GM19035 (cell line): Measurements from ENCODE around the gene MGLL.

Experiments
- ATAC-seq: cut with Tn5 transposase; IDR thresholded peaks from one replicate; pipeline ENCODE4 v1.9.1; 2021; ENCODE audit not compliant: unreplicated experiment

Gene MGLL

DNA sequence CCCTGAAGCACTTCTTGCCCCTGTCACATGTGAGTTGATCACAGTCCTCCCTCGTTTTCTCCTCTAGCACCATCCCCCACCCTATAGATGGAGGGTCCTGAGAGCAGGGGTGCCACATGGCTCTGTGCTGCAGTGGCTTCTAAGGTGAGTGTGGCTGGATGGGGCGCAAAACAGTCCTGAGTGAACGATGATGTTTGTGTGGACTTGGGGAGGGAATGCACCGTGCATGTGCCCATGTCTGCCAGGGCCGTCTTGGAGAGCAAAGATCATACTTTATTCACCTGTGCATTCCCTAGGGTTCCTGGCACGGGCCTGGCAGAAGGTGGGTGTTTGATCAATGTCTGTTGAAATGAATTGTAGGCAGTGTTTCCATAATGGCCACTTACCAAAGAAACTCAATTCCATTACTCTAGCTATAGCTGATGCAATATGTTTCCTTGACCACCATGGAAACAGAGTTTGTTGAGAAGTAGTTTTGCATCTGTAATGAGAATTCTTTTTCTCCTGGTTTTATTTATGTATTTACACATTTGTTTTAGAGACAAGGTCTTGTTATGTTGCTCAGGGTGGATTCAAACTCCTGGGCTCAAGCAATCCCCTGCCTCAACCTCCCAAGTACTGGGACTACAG lies 91.5 kb downstream of the MGLL start:
- no peak for ATAC-seq

DNA sequence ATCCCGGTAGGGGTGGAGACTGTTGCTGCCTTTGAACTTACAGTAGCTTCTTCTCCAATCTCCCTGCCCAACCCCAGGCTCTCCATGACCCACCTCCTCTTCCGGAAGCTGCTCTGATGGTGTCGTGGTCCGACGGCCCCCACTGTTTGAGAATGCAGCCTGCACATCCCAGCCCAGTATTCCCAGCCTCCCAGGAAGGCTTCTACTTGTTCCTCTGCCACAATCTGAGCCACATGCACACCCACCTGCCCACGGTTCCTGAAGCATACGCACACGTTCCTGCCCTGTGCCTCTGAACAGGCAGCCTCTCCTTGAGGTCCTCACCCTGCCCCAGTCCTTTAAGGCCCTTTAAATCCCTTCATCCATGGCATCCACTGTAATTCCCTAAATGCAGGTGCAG lies 92.1 kb downstream of the MGLL start:
- no peak for ATAC-seq

DNA sequence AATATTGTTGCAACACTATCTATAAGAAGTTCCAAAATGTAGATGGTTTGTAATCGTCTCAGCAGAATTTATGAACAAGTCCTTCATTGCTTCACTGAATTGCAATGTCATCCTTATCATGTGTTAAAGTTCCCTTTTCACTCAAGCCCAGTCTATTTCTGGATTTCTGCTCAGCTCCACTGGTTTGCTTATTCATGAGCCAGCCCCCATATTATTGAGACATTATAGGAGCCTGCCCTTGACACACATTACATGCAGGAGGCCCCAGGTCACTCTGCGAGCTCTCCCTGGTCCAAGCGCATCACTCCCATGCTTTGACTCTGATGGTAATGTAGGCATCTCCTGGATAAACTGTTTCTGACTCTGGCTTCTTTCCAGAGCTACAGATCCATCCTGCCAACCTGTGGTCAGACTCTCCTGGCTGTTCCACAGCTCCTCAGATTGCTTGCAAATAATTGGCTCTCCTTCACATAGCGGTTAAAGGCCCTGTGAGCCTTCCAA lies 92.7 kb downstream of the MGLL start:
- ATAC-seq, result no peak

DNA sequence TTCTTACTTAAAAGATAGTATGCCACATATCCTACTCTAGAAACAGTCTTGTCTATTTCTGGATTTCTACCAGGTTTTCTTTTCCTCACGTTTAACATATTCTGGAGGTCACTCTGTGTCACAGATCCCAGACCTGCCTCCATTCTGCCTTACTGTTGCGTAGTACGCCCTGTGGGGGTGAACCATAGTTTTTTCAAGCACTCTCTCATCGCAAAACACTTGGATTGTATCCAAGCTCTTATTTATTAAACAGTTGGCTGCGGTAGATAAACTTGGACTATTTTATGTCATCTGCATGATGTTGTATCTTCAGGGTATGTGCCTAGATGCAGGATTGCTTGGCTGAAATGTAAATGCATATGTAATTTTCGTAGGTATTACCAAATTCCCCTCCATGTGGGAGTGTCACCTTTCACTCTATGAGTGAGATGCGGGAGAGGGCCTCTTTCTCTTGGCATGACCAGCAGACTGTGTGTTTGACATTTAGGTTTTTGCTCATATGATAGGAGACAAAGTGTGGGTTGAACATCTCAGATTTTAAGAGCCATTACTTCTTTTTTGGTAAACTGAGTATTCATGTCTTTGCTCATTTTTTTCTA lies 93.8 kb downstream of the MGLL start:
- ATAC-seq, result no peak

DNA sequence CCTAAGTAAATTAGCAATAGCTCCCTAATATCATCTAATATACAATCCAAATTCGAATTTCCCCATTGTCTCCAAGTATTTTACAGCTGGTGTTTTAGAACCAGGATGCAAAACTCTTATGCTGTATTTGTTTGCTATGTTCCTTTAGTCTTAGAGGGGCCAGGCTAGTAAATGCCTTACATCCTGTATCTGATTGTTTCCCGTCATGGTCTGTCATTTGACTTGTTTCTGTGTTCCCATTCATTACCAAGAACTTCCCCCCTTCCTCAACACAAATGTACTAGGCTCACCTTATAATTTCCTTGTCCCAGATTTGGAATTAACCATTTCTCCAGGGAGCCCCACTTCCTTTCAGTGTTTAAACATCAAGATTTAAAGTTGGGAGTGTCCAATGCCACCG lies 95.4 kb downstream of the MGLL start:
- no peak for ATAC-seq

DNA sequence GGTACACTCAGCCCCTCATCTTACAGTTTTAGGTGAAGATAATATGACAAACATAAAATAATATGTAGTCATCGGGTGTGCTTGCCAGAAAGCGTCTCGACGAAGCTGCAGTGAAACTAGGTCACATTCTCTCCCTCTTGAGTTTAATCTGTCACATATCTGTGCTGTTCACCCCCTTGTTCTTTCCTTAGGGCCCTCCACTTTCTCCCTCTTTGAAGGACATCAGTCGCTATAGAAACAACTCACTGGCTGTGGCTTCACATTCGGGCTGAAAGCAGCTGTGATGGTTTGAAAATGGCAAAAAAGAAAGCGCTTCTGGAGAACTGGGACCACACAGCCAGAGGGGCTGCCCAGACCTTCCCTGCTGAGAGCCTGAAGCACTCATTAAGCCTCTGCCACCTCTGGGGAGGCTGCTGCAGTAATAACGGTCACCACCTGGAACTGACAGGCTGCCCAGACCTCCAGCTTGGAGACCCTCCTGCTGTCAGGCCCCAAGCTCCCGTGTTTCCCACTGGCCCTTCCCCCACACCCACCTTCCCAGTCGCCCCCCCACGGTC lies 99.2 kb downstream of the MGLL start:
- ATAC-seq, result no peak

DNA sequence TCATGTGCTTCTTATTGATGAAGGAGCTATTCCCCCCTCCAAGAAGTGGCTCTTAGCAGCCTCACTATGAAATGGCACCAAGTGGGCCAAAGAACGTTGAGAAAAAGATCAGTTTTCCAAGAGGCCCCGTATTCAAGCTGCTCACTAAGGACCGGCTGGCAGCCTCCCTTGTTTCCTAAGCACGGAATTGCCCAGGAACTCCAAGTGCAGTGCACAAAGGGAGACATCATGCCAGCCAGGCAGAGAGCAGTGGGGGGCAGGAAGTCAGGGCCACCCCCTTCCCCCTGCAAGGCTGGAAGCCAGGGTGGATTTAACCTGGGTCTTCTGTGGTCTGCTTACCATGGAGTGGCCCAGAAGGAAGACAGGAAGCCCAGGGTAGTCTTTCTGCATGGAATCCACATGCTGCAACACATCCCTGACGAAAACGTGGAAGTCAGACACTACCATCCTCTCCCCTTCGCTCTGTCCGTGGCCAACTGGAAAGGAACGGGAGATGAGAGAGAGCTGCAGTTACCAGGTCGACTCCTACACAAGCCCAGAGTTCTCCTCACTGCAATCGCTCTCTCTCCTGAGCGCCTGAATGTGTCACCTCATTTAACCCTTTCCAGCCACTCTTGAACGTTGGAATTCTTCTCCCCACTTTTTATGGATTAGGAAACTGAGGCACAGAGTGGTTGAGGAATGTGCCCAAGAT lies 100.1 kb downstream of the MGLL start:
- ATAC-seq, result no peak

DNA sequence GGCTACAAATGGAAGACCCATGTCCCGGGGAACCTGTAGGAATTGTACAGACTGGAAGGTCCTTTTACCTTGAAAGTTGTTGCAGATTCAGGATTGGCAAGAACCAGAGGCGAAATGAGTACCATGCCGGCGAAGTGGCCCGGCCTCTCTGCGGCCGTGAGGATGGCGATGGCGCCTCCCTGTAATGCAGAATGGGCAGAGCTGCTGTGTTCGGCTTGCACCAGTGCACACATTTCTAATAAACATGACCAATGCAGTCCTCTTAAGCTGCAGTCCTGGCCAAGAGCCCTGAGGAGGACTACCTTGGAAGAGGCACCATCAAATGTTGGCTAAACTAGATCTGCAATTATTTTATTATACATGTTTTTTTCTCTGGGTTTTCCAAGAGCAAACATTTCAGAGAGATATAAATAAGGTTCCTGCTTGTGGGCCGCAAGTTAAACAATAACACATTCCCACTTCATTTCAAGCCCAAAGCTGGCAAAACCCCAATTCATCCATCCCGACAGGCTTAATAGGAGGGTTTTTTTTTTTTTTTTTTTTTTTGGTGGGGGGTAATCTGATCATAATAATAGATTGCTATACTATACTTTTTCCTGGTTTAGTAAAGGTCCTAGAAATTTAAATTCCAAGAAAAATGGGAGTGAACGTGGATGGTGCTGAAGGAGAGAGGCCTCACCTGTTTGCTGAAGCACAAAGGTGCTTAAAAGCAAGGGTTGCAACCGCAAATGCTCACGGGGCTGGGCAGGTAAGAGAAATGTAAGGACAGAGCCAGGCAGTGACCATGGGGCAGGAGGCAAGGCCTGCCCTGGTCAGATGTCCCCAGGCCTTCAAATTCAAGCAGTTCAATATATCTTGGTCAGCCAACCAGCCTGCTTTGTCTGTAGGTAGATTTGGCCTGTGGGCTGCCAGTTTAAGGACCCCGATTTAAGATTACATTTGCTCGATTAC lies 101.1 kb downstream of the MGLL start:
- no peak for ATAC-seq

DNA sequence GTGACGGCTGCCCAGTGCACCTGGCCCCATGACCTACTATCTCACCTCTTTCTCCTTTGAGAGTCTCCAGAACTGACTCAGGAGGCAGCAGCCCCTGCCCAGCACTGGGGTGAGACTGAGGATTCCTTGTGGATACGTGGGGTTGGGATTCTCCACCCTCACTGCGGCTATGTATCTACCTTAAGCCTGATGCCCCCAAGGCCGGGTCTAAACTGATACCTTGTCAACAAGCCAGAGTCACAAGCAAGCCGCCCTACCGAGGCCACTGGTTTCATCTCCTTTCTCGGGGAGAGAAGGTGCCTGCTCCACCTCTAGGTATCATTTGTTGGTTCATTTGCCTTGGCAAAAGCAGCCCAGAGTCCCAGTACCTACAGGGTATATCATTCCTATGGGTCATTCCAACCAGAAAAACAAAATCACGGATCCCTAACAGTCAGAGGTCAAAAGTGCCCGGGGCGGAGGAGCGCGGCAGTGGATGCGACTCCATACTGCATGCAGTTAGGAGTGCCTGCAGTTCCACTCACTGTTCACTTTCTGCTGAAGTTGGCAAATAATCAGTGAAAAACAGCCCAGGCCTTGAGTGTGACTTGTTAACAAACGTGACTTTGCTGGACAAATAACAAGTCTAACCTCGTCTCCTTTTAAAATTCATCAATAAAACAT lies 102.0 kb downstream of the MGLL start:
- no peak for ATAC-seq

DNA sequence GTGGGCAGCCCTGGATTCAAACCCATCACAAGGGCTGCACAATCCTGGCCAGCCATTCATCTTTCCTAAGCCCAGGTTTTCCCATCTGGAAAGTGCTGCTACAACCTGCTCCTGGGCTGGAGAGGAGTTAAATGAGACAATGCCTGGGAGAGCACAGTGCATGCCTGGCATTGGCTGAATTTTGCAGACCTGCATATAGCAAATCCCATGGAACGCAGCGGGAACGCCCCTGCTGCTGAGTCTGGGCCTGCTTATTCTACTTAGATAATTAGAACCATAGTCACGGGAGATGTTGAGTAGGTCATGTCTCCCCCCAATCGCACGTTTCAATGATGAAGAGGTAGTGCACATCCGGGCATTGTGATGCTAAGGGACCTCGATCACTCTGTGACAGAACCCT lies 102.9 kb downstream of the MGLL start:
- ATAC-seq, result no peak

DNA sequence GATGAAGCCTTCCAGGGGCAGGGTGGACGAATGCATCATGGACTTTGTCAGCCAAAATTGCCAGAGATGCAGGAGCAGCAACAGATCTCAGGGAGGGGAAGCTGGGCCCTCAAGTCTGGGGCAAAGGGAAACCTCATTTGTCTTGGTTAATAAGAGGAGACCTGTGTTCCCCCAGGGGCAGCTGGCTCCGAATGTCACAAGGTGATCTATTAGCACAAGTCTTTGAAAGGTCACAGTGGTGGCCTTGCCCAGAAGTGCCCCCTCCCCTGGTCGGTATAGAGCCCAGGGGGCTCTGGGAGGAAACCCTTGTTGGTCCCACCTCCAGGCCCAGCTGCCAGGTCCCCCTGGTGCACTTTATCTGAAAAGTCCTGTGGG lies 103.4 kb downstream of the MGLL start:
- ATAC-seq, result no peak

DNA sequence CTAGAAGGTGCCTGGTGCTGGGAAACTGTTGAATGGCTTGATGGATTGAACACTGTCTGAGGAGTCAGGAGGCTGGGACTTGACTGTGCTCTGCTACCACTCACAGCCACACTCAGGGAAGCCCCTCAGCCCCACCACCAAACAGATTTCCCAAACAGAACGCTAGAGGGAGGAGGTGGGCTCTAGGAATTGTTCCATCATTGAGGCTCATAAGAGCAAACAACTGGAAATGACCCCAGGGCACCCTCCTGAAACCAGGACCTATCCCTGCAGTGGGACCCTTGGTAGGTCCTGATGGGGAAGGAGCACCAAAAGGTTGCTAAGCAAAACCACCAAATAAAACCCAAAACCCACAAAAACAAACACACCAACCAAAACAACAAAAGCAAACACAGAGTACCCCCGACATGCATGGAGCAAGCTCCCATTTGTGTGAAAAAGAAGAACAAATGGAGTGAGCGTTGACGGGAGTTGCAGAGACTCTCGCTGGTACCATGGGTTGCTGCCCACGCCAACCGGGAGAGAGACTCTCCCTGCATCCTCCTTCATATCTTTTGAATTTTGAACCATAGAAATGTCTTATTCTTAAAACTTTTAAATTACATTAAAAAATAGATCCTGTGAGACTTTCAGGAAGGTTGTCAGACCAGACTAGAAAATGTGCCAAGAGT lies 103.9 kb downstream of the MGLL start:
- ATAC-seq, result no peak

DNA sequence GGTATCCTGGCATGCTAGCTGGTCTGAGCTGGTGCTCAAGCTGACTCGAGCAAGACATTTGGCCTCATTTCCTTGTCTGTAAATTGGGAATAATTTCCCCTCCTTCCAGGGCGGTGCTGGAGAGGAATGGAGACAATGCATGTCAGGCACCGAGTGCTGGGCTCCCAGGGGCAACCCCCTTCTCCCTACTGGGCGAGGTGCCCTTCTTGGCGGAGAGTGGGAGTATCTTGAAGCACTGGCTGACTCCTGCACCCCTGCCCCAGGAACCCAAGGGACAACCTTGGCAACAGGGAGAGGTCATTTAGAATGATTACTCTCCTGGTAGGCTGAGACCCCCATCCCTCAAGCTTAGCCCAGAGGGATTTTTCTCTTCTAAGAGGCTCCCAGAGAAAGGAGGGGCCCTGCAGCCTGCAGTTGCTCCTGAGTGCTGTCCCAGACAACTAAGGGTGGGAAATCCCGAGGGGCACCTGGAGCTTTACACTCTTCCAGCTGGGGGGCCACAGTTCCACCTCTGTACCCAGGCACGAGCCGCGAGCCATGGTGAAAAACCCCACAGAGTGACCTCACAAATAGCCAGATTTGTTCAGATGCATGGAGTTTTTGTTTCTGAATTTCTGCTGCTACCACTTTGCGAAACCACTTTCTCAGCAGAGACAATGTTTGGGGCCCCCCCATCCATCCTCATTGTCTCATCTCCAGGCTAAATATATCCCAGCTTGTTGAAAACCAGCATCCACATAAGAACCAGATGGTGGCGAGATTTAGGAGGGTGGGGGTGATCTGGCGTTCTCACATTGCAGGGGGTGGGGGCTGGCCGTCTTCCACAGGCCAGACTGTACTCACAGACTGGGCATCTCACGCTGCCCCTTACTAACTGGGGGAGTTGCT lies 104.7 kb downstream of the MGLL start:
- no peak for ATAC-seq

DNA sequence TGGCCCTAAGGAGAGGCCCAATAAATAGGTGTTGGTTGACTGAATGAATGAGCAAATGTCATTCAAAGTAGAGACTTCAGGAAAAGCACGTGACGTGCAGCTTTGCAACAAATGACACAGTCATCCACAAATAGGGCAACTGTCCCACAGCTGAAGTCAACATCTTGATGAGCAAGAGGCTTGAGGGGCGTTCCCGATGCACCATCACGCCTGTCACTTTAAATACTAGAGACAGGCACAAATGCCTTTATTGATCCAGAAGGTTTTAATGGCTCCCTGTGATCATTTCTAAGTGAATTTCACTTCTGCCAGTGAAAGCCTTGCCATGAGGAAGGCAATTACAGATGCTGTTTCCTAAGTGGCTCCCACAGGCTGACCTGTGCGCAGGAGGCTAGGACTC lies 105.9 kb downstream of the MGLL start:
- no peak for ATAC-seq

DNA sequence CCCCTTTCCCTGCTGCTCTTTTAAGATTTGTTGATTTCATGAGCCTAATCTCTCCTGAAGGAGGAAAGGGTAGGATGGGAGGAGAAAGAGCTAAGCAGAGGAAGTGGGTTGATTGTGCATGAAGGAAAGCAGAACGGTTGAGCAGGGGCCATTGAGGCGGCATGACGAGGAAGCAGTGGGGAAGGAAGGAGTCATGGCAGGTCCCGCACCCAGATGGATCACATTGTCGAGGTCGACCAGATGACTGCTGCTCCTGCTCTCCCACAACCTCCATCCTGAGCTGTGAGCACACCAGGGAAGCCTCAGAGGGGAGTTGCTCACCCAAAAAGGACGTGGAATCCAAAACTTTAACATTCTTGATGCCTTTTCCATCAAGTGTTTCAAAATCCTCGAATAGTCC lies 106.8 kb downstream of the MGLL start:
- ATAC-seq, result no peak

DNA sequence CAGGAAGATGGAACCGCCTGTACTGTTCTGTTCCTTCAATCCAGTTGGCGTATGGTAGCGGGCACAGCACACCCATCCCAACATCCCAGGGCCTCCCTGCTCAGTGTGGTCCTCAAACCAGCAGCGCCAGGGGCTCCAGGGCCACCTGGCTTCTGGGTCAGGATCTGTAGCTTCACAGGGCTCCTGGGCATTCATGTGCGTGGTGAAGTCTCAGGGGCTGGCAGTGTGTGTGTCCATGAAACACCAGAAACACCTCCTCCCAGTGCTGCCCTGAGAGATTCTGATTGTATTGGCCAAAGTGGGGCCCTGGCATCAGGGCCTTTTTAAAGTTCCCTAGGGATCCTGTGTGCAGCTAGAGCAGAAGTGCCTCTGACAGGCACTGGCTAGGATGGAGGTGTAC lies 107.4 kb downstream of the MGLL start:
- no peak for ATAC-seq

DNA sequence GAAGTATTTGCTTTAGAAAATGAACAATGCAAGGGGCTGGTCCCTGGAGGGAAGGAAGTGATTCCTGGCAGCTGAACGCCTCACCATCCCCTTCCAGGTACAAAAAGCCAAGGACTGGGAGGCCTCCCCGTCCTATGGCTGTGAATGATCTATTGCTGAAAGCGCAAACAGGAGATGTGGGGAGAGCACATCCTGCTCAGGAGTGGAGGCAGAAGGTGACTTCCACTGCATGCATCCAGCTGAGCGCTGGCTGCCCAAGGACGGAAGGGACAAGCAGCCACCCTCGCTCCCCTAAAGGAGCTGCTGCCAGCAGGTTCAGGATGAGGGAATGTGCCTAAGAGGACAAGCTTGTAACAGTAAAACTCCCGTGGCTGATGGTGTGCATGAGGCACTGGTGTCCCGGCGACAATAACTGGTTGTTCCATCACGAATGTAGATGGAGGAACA lies 108.2 kb downstream of the MGLL start:
- ATAC-seq, result no peak

DNA sequence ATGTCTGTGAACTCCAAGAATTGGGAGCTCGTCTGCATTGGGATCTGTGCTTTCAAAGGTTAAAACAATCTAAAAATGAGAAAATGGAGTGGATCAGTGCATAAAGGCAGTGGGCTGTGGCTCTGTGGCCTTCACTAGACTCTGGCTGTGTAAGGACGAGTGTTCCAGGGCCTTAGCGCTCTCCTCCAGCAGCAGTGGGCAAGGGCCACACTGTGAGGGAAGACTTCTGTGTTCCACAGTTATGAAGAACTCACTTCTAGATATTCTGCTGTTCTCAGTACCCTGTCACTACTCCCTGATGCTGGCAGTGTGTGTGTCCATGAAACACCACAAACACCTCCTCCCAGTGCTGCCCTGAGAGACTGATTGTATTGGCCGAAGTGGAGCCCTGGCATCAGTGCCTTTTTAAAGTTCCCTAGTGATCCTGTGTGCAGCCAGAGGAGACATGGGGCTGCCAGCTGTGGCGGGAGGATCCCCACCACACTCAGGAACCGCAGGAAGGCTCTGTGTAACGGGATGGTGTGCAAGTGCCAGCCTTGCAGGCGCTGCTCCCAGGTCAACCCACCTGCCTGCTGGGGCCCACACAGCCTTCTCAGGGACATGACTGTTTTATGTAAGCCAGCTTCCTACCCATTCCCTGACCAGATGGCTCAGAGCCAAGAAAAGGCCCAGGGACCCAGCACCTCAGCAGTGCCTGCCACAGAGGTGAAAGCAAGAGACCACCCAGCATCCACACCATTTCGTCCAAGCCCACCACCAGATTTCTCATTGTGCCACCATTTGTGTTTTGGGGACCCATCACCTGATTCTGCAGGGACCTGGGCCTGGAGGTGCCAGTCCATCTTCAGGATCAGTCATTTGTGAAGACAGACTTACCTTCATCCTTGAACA lies 109.2 kb downstream of the MGLL start:
- no peak for ATAC-seq
